Thymus (tissue), 11 donors: ENCODE measurements around the gene DNAI4. TPM values are rescaled to one million over a fixed set of nuclear protein-coding genes. Genes with fewer than 3 reads are reported as not detected.

ENCODE experiments used
- DNase-seq, 9 donors: peaks; one replicate each; pipeline ENCODE4 v3.0.0-alpha.2; 2013; ENCODE audit warnings: low spot score in 9 of 9, low read depth in 6 of 9, missing footprints in 1 of 9
- H3K27ac ChIP-seq, 2 donors: one replicate each; pipeline ENCODE4 v1.5.1; 2013; ENCODE audit warnings: control low read depth in 1 of 2, low read depth in 1 of 2, low read length in 1 of 2, mild to moderate bottlenecking in 1 of 2, moderate library complexity in 1 of 2
- H3K27me3 ChIP-seq, 2 donors: one replicate each; pipeline ENCODE4 v1.5.1; 2013; ENCODE audit warnings: low read length in 1 of 2; ENCODE audit not compliant: control insufficient read depth in 2 of 2, insufficient read depth in 1 of 2
- H3K36me3 ChIP-seq, 2 donors: one replicate each; pipeline ENCODE4 v1.5.1; 2013; ENCODE audit warnings: low read length in 1 of 2, mild to moderate bottlenecking in 1 of 2, moderate library complexity in 1 of 2; ENCODE audit not compliant: control insufficient read depth in 2 of 2, insufficient read depth in 2 of 2
- H3K4me1 ChIP-seq, 2 donors: one replicate each; pipeline ENCODE4 v1.5.1; 2013; ENCODE audit warnings: low read length in 2 of 2; ENCODE audit not compliant: control insufficient read depth in 2 of 2, insufficient read depth in 2 of 2
- H3K4me3 ChIP-seq, 2 donors: one replicate each; pipeline ENCODE4 v1.5.1; 2013; ENCODE audit warnings: low read length in 2 of 2, control low read depth in 1 of 2, mild to moderate bottlenecking in 1 of 2
- H3K9me3 ChIP-seq, 2 donors: one replicate each; pipeline ENCODE4 v1.5.1; 2013; ENCODE audit warnings: low read length in 1 of 2, mild to moderate bottlenecking in 1 of 2; ENCODE audit not compliant: control insufficient read depth in 2 of 2, insufficient read depth in 1 of 2
- WGBS: extraction: QIAGEN DNeasy Blood & Tissue Kit; methylation state at CpG from one replicate; pipeline ENCODE4 v1.1.7; 2013; 5-methylcytosine and 5-hydroxymethylcytosine counted together
- polyA plus RNA-seq: library from polyadenylated mRNA; stranded (reverse); fragments of 200-250 nt; gene quantifications from one replicate; pipeline ENCODE4 v1.2.3, GENCODE V29; 2013
- total RNA-seq: library from RNA; stranded (reverse); fragments of 120-200 nt; gene quantifications from one replicate; pipeline ENCODE4 v1.2.4, GENCODE V29; 2013
- donor health status: healthy.

The DNAI4 gene
- total and polyA plus RNA-seq, 2 donors = 4.9 to 14.3 TPM

DNA sequence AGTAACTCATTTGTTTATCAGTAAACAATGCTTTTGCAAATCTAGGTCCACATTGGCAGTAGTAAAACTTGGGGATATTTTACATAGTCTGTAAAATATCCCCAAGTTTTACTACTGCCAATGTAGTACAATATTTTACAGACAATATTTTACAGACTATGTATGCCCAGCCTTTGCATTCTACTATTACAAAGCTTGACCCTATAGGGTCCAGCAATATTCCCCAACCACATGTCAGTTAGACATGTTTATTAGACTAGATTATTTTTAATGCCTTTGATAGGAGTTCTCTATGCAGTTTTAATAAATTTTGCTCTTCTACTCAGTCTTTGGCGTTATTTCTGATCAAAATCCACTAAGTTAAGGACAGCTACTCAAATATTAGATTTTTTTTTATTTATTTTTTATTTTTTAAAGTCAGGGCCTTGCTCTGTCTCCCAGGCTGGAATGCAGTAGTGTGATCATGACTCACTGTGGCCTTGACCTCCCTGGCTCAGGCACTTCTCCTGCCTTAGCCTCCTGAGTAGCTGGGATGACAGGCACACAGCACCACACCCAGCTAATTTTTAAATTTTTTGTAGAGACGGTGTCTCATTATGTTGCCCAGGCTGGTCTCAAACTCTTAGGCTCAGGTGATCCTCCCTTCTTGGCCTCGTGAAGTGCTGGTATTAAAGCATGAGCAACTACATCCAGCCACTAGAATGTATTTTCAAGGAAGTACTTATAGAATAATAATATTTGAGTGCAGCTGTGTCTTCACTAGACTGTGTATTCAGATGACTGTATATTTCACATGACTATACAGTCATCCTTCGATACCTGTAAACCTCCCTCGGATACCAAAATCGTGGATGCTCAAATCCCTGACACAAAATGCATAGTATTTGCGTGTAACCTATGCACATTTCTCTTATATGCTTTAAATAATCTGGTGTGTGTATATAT is 19.9 kb upstream of the DNAI4 start:
- Histone ChIP-seq H3K36me3 (peaks cover 13 to 64% of the 10 kb centered on the region in 2 donors), H3K9me3 (no peaks in the 10 kb centered on the region), H3K27me3 (no peaks in the 10 kb centered on the region), H3K27ac (no peak overlapping the region), H3K4me1 (no peaks in the 10 kb centered on the region), H3K4me3 (no peak overlapping the region)
- no peak for DNase-seq
- 98% methylated on average over 7 of the region's 7 CpGs for WGBS

DNA sequence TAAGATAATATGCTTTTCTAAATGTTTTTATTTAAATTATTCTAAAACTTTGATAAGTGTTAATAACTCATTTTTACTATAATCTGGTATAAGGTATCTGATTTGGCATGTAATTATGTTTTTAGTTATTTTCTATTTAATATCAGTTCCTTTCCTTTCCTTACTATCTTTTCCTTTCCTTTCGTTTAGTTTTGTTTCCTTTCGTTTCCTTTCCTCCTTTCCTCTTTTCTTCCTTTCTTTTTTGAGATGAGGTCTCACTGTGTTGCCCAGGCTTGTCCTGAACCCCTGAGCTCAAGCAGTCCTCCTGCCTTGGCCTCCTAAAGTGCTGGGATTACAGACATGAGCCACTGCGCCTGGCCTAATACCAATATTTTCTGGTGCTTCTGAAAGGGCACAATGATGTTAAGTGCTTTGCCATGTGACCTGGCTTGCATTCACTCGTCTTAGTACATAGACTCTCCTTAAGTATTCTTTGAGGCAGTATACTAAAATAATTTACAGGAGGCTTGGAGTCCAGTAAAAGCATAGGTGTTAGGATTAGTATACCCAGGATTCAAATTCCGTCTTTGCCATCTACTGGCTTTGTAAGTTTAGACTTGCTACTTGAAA is 18.8 kb upstream of the DNAI4 start:
- Histone ChIP-seq H3K36me3 (peaks cover 10 to 56% of the 10 kb centered on the region in 2 donors), H3K4me1 (no peaks in the 10 kb centered on the region), H3K4me3 (no peak overlapping the region), H3K27ac (no peak overlapping the region), H3K9me3 (no peaks in the 10 kb centered on the region), H3K27me3 (no peaks in the 10 kb centered on the region)
- WGBS = 97% methylated on average over 5 of the region's 5 CpGs
- DNase-seq = no peak

DNA sequence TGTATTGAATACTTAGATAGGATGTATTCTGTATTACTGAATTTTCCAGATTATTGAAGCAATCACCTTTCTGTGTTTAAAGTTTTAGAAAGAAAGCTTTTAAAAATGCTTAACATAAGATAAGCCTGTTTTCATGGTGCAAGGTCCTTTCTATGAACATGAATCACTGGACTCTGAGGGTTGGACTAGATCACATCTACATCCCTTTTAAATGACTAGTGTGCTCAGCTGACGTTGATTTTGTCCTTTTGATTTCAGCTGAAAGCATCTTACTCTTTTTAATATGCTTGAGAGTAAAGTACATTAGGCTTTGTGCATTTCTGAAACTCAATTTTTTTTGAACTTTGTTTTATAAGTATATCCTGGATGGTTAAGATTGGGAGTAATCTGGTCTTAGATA is 16.3 kb upstream of the DNAI4 start:
- Histone ChIP-seq H3K4me1 (no peaks in the 10 kb centered on the region), H3K9me3 (no peaks in the 10 kb centered on the region), H3K4me3 (no peak overlapping the region), H3K36me3 (peaks cover 5 to 36% of the 10 kb centered on the region in 2 donors), H3K27ac (no peak overlapping the region), H3K27me3 (no peaks in the 10 kb centered on the region)
- WGBS = 95% methylated on average over 1 of the region's 1 CpG
- no peak for DNase-seq

DNA sequence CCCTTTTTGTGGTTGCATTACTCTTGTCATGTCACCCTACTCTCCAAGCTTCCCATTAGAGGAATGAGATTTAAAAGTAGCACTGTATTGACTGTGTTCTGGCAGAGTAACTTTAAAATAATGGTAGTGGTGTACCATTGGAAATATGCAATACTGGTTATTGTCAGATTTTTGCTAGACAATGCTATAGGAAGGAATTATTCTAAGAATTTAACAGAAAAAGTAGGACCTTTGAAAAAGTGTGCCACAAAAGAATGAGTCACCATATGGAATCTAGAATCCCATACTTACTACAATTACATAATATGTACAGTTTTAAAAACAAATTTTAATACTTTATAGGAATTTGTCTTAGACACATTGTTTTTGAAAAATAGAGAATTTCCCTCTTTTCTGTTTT is 14.0 kb upstream of the DNAI4 start:
- H3K36me3 ChIP-seq = peaks cover 0 to 22% of the 10 kb centered on the region in 2 donors
- H3K27me3 ChIP-seq = no peaks in the 10 kb centered on the region
- no peak for DNase-seq
- H3K4me3 ChIP-seq = no peak overlapping the region
- peaks cover 4 to 5% of the 10 kb centered on the region in 2 donors for H3K4me1 ChIP-seq
- no peaks in the 10 kb centered on the region for H3K9me3 ChIP-seq
- H3K27ac ChIP-seq = no peak overlapping the region

DNA sequence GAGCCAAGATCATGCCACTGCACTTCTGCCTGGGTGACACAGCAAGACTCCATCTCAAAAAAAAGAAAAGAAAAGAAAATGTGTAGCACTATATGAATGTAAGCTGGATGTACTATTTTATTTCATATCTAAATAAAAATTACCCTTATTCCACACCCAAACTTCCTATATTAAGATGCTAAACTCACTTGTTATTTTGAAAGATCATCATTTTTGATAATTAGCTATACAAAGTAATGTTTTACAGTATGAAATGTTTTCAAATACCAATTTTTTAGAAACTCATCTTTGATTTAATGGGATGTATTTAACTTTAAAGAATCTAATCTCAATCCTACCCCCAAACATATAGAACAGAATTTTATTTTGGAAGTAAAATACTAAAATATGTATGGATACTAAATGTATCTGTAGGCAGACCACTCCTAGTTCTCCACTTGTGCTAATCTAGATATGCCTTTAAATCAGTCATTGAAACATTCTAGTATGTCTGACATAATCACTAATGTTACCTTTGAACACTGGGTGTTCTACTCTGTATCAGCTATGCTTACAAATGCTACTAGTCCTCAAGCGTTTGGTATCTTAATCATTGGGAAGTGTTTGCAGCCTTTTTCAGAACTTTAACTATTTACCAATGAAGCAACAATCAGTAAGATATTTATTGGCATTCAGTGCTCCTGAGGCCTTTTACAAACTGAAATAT is 13.0 kb upstream of the DNAI4 start:
- WGBS = 0% methylated on average over 1 of the region's 1 CpG
- Histone ChIP-seq H3K4me1 (peaks cover 4 to 5% of the 10 kb centered on the region in 2 donors), H3K27ac (no peak overlapping the region), H3K9me3 (no peaks in the 10 kb centered on the region), H3K27me3 (no peaks in the 10 kb centered on the region), H3K36me3 (peaks cover 0 to 17% of the 10 kb centered on the region in 2 donors), H3K4me3 (no peak overlapping the region)
- DNase-seq = no peak

DNA sequence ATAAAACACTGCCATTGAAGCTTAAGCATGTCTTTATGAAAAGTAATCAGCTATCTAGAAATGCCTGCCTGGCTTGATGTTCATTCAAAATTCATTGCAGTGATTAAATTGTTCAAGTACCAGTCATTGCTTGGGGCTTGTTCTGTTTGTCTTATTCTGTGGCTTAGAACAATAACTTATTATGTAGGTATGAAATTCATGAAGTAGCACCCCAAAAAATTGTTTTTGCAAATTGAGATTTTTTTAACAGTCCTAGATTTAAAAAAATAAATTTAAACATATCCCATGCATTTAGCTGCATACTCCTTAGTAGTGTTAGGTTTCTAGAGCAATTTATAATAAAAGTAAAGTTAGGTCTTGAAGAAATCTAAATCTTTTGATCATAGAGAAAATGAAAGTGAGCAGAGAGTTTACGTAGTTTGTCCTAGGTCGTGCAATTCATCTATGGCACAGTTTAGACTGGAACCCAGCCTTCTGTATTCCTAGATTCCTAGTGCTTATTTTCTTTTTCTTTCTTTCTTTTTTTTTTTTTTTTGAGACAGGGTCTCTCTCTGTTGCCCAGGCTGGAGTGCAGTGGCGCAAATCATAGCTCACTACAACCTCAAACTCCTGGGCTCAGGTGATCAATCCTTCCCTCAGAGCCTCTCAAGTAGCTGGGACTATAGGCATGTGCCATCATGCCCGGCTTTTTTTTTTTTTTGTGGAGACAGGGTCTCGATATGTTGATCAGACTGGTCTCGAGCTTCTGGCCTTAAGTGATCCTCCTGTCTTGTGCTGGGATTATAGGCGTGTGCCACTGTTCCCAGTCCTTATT is 9.4 kb upstream of the DNAI4 start:
- Histone ChIP-seq H3K9me3 (no peaks in the 10 kb centered on the region), H3K36me3 (no peaks in the 10 kb centered on the region), H3K27ac (peak overlapping the region in 1 of 2 donors; percentile 72), H3K27me3 (no peaks in the 10 kb centered on the region), H3K4me1 (peaks cover 5 to 10% of the 10 kb centered on the region in 2 donors), H3K4me3 (peak overlapping the region; percentile 14 to 18)
- WGBS = 60% methylated on average over 7 of the region's 7 CpGs
- peak in 1 of 9 donors; percentile 57 for DNase-seq

DNA sequence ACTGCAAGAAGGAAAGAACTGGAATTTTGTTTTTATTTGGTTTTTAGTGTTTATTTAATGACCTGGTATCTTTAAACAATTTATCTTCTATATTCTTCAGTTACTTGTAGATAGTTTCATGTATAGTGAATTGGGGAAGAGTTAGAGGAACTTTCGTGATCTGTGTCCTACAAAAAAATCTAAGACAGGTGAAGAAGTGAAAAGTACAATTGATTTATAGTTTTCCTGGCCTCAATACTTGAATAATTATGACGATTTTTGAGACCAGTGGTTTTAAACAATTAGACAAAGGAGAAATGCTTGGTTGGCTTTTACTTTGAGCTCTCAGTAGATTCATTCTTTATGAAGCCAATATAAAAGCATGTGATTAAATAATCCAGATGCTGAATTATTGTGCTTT is 7.6 kb upstream of the DNAI4 start:
- Histone ChIP-seq H3K4me1 (peaks cover 5 to 10% of the 10 kb centered on the region in 2 donors), H3K9me3 (no peaks in the 10 kb centered on the region), H3K27ac (no peak overlapping the region), H3K36me3 (no peaks in the 10 kb centered on the region), H3K27me3 (no peaks in the 10 kb centered on the region), H3K4me3 (no peak overlapping the region)
- WGBS = 52% methylated on average over 2 of the region's 2 CpGs
- DNase-seq = no peak

DNA sequence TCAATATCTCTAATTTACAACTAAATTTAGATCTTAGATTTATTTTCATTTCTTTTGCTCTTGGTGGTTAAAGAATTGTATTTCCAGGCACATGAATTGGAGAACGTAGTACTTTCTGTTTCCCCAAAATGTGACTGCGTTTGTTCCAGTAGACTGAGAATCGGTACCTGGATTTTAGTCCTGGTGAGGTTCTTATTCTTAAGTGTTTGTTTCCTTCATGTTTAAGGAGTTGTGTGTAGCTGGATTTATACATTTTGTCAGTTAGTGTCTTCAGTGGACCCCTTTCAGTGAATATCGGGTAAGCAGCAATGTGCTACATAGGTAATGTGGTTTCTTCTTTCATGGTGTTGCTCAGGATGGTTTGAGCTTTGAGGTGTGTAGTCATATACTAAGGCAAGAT is 6.9 kb upstream of the DNAI4 start:
- Histone ChIP-seq H3K9me3 (no peaks in the 10 kb centered on the region), H3K27ac (peak overlapping the region; percentile 52 to 89), H3K4me1 (peaks cover 5 to 10% of the 10 kb centered on the region in 2 donors), H3K4me3 (peak overlapping the region; percentile 81 to 95), H3K27me3 (no peaks in the 10 kb centered on the region), H3K36me3 (no peaks in the 10 kb centered on the region)
- DNase-seq = peak in 1 of 9 donors; percentile 54
- 8% methylated on average over 4 of the region's 4 CpGs for WGBS
